H4 (cell line): ENCODE results near the gene BPIFA3. TPM values are rescaled to one million over a fixed set of nuclear protein-coding genes. Genes with fewer than 3 reads are reported as not detected.

ENCODE experiments used
- DNase-seq: peaks from one replicate; pipeline ENCODE4 v3.0.0-alpha.2; 2015; ENCODE audit warnings: low spot score
- total RNA-seq: library from RNA; depleted of rRNA; stranded (reverse); fragments of >200 nt; shearing (Covaris generic); gene quantifications from 2 replicates; pipeline ENCODE4 v1.2.3, GENCODE V29; 2014; rRNA removed

The BPIFA3 gene
- total RNA-seq, 1 experiment from 2014 or later, result not detected

DNA sequence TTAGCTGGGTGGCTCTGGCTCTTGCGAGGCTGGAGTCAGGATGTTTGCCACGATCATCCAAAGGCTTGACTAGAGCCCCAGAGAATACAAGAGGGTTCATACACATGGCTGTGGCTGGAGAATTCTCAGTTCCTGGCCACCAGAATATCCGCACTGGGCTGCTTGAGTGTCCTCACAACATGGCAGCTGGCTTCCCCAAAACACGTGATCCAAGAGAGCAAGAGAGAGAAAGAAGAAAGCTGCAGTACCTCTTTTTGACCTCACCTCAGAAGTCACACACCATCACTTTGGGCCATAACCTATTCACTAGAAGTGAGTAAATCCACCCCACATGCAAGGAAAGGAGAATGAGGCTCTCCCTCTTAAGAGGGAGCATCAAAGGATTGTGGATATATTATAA lies 44.3 kb downstream of the BPIFA3 start:
- no peak for DNase-seq

DNA sequence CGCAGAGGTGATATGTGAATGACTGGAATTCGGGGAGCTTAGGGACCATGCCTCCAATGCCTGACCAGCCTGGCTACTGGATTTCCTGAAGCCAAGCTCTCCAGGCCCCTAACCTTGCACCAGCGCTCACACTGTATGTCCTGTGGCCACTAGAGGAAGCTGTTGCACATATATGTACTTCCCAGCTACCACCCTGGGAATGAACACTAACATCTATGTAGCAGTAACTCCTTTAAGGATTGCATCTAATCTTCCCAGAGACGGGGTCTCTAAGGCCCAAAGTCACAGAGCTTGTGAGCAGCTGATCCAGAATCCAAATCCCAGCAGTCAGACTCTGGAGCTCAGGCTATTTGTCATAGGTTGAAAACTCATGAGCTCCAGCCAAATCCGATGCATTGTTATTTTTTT lies 45.5 kb downstream of the BPIFA3 start:
- peak; percentile 63 for DNase-seq

GRCh38 chr20:33263784-33264183 lies 46.6 kb downstream of the BPIFA3 start:
- no peak for DNase-seq

- no peak for DNase-seq
Measured at GRCh38 chr20:33267701-33268100, 50.5 kb downstream of the BPIFA3 start.

GRCh38 chr20:33272155-33272873 lies 55.2 kb downstream of the BPIFA3 start:
- no peak for DNase-seq

DNA sequence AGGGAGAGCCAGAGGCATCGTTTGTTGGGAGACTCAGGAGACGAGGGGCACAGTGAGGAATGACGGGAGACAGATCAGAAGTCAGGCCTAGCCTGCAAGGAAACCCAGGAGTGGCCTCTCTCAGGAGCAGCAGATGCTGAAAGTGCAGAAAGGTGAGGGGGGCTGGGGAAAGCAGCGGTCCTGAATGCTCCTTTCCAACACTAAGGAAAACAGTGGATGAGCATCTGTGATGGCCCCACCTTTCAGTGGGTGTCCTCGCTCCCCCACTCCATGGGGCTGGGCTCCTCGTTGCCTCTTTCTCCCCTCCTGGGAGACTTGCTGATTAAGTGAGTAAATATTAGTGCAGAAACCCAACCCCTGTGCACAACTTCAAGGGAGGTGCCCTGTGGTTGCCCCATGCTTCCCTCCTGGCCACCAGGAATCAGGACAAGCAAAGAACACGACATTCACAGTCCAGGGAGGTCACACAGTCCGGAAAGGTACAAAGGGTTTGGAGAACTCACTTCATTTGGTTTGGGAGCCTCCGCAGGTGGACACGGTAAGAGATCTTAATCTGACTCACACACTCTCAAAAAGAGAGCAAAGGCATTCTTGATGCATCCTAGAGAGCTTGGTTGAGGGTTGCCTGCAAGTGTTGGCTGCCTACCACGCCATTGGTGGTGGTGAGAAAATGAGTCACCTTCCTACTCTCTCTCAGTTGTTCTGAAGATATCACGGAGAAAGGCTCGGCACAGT lies 56.1 kb downstream of the BPIFA3 start:
- no peak for DNase-seq

- DNase-seq, result no peak
Measured at GRCh38 chr20:33275215-33275614, 58.1 kb downstream of the BPIFA3 start.

GRCh38 chr20:33275871-33276270 lies 58.7 kb downstream of the BPIFA3 start:
- DNase-seq, result no peak

DNA sequence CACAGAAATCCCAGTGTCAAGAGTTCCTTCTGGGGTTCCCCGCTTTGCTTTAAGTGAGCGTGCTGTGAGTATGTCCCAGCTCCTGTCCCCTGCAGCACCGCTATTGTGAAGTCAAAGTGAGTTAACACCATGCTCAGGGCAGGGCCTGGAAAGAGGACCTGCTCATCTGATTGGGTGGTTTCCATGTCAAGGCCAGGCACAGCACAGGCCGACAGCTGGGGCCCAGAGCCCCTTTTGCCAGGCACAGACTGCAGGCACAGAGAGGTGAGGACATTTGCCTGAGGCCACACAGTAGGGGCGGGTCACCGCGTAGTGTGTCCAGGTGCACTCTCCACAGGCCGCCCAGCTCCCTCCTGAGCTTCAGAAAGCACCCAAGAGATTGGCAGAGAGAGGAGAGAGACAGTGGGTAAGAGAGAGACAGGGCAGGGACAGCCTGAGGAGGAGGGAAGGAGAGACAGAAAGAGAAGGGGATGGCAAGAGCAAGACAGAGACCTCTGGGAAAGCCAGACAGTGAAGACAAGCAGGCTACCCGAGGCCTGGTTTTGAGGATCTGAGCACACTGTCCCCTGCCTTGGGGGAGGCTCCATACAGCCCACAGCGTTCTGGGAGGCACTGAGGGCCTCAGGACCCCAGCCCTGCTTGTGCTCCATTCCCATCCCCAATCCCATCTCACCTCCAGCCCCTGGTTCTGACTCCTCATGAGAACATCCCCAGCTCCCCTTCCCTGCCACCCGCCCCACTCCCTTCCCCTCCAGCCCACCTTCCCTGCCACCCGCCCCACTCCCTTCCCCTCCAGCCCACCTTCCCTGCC lies 59.4 kb downstream of the BPIFA3 start:
- no peak for DNase-seq

Other genes starting within 250 kb of the BPIFA3 start
- gene SUN5, start 212.9 kb upstream of the BPIFA3 start, total RNA-seq, result not detected in 2 replicates
- gene BPIFB2, start 209.6 kb upstream of the BPIFA3 start, total RNA-seq, result not detected in 2 replicates
- not detected in 2 replicates for gene BPIFB6, start 185.7 kb upstream of the BPIFA3 start, total RNA-seq
- gene BPIFB3, start 163.4 kb upstream of the BPIFA3 start, total RNA-seq, result not detected in 2 replicates
- gene BPIFB4, start 137.7 kb upstream of the BPIFA3 start, total RNA-seq, result not detected in 2 replicates
- not detected in 2 replicates for gene BPIFA2, start 49.2 kb upstream of the BPIFA3 start, total RNA-seq
- gene BPIFA1, start 18.6 kb downstream of the BPIFA3 start, total RNA-seq, result not detected in 2 replicates
- gene BPIFB1, start 65.9 kb downstream of the BPIFA3 start, total RNA-seq, result 0.56 and 0.76 TPM in 2 replicates
- gene CDK5RAP1, start 184.2 kb downstream of the BPIFA3 start, total RNA-seq, result 25.5 and 29.4 TPM in 2 replicates
- 9.2 and 12.5 TPM in 2 replicates for gene SNTA1, start 226.4 kb downstream of the BPIFA3 start, total RNA-seq